Mucosa of descending colon (tissue), 3 donors: ENCODE measurements around the gene SUGP1. TPM values are rescaled to one million over a fixed set of nuclear protein-coding genes. Genes with fewer than 3 reads are reported as not detected.

Experiments used
- ATAC-seq: fragments of 200-7000 bp; cut with Tn5 transposase; one replicate; pipeline ENCODE4 v1.9.1; 2020; ENCODE audit warnings: mild to moderate bottlenecking, moderate library complexity
- DNase-seq, 3 donors: peaks; one replicate each; pipeline ENCODE4 v3.0.0-alpha.2; 2020
- H3K36me3 ChIP-seq: fragments of 200-600 bp; one replicate; pipeline ENCODE4 v1.8.0; 2021; ENCODE audit warnings: low read depth, mild to moderate bottlenecking
- H3K4me1 ChIP-seq: fragments of 200-600 bp; one replicate; pipeline ENCODE4 v1.8.0; 2021; ENCODE audit warnings: low read depth, mild to moderate bottlenecking
- H3K4me3 ChIP-seq: fragments of 200-600 bp; one replicate; pipeline ENCODE4 v1.8.0; 2021; ENCODE audit warnings: mild to moderate bottlenecking
- H3K9me3 ChIP-seq: fragments of 200-600 bp; one replicate; pipeline ENCODE4 v1.8.0; 2021; ENCODE audit warnings: mild to moderate bottlenecking
- intact Hi-C, 2 donors: fragments of 100-400 bp; cut with DNase I in 1 of 2; cut with micrococcal nuclease in 1 of 2; formaldehyde crosslinking; loops; one replicate each; pipeline versions ENCODE4 v1.11.0 to v1.11.1; 2022; cut with DNase I, micrococcal nuclease
- total RNA-seq, 3 donors: library from RNA; stranded (reverse); fragmentation: NEBNext Ultra II Directional in 2 of 3; extraction: Animal tissue kit (Norgen Biotek cat#: 25700) in 2 of 3; gene quantifications; one replicate each; pipeline versions ENCODE4 v1.2.1 to v1.2.4, GENCODE V29; 2021 to 2023
- TF ChIP-seq, protein P1 (sequence below): fragments of 200-600 bp; IDR thresholded peaks from one replicate; pipeline ENCODE4 v1.8.0; 2022; ENCODE audit warnings: antibody characterized with exemption, mild to moderate bottlenecking
- donor health status: DM: no; HTN: no; CAD: no; lungs with moderate emphysema.
- donor health status: DM: no; HTN: no; CAD: no.
- donor health status: DM: no; HTN: yes; CAD: no.

The SUGP1 gene
- total RNA-seq, 3 donors from 2014 or later = 41.0 to 46.7 (median 45.9) TPM

DNA sequence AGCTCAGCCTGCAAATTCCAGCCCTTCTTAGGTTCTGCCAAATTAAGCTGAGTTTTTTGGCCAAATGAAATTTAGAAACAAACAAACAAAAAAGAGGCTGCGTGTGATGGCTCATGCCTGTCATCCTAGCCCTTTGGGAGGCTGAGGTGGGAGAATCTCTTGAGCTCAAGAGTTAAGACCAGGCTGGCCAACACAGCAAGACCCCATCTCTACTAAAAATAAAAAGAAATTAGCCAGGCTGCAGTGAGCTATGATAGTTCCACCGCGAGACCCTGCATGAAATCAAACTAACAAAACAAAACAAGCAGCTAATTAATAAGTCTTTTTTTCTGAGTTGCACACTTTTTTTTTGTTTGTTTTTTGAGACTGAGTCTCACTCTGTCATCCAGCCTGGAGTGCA lies 90.6 kb downstream of the SUGP1 start:
- ATAC-seq = no peak
- intact Hi-C loops = no loop called here

DNA sequence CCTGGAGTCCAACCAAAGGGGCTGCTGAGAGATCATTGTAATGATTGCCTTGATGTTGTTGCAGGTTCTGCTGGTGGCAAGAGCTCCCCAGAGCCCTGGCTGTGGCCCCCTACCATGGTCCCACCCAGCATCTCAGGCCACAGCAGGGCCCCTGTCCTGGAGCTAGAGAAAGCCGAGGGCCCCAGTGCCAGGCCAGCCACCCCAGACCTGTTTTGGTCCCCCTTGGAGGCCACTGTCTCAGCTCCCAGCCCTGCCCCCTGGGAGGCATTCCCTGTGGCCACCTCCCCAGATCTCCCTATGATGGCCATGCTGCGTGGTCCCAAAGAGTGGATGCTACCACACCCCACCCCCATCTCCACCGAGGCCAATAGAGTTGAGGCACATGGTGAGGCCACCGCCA lies 93.1 kb downstream of the SUGP1 start:
- H3K9me3 ChIP-seq = no peaks in the 10 kb centered on the region
- H3K36me3 ChIP-seq = no peaks in the 10 kb centered on the region
- H3K4me1 ChIP-seq = no peaks in the 10 kb centered on the region
- no peak for DNase-seq
- no peak overlapping the region for H3K4me3 ChIP-seq
- no peak for ATAC-seq
- intact Hi-C loops = no loop called here
- TF ChIP-seq, protein P1, sequence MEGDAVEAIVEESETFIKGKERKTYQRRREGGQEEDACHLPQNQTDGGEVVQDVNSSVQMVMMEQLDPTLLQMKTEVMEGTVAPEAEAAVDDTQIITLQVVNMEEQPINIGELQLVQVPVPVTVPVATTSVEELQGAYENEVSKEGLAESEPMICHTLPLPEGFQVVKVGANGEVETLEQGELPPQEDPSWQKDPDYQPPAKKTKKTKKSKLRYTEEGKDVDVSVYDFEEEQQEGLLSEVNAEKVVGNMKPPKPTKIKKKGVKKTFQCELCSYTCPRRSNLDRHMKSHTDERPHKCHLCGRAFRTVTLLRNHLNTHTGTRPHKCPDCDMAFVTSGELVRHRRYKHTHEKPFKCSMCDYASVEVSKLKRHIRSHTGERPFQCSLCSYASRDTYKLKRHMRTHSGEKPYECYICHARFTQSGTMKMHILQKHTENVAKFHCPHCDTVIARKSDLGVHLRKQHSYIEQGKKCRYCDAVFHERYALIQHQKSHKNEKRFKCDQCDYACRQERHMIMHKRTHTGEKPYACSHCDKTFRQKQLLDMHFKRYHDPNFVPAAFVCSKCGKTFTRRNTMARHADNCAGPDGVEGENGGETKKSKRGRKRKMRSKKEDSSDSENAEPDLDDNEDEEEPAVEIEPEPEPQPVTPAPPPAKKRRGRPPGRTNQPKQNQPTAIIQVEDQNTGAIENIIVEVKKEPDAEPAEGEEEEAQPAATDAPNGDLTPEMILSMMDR = no peak

More for the DNA sequence above, 90.6 kb downstream of the SUGP1 start:
- DNase-seq = no peak
- TF ChIP-seq, protein P1 = no peak
- Histone ChIP-seq H3K9me3 (peaks cover 14% of the 10 kb centered on the region), H3K36me3 (no peaks in the 10 kb centered on the region), H3K4me1 (no peaks in the 10 kb centered on the region), H3K4me3 (no peak overlapping the region)

DNA sequence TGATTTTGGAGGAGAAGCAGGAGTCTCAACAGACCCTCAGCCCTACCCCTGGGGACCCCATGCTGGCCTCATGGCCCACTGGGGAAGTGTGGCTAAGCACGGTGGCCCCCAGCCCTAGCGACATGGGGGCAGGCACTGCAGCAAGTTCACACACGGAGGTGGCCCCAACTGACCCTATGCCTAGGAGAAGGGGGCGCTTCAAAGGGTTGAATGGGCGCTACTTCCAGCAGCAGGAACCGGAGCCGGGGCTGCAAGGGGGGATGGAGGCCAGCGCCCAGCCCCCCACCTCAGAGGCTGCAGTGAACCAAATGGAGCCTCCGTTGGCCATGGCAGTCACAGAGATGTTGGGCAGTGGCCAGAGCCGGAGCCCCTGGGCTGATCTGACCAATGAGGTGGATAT lies 93.6 kb downstream of the SUGP1 start:
- TF ChIP-seq, protein P1 = no peak
- no peak for ATAC-seq
- intact Hi-C loops = no loop called here

DNA sequence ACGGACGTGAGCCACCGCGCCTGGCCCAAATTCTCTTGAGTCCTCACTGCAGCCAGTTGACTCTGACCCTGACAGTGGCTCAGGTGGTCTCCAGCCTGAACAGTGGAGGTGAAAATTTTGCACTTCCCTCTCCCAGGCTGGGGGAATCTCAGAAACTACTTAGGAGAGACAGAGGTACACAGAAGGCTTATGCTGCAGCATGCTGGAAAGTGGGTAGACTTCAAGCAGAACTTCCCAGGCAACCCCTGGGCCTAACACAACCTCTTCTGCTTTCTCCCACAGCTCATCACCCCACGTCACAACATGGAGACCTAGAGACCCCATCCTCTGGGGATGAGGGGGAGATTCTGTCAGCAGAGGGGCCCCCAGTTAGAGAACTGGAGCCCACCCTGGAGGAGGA lies 94.1 kb downstream of the SUGP1 start:
- intact Hi-C loops = no loop called here
- Histone ChIP-seq H3K36me3 (no peaks in the 10 kb centered on the region), H3K4me3 (no peak overlapping the region), H3K4me1 (no peaks in the 10 kb centered on the region), H3K9me3 (no peaks in the 10 kb centered on the region)
- no peak for DNase-seq
- ATAC-seq = no peak
- TF ChIP-seq, protein P1 = no peak

More for the DNA sequence above, 93.6 kb downstream of the SUGP1 start:
- Histone ChIP-seq H3K4me1 (no peaks in the 10 kb centered on the region), H3K9me3 (no peaks in the 10 kb centered on the region), H3K4me3 (no peak overlapping the region), H3K36me3 (no peaks in the 10 kb centered on the region)
- DNase-seq = no peak

Other genes with a start within 250 kb of the SUGP1 start
- gene TMEM161A, start 182.0 kb downstream of the SUGP1 start, total RNA-seq = 10 to 100 TPM; 14.7 to 23.4 (median 17.6) TPM
- gene MEF2B, start 150.2 kb downstream of the SUGP1 start, total RNA-seq = 1 to 10 TPM; 1.5 to 3.0 (median 2.5) TPM
- 10 to 100 TPM; 29.1 to 41.0 (median 31.8) TPM for gene BORCS8, start 128.4 kb downstream of the SUGP1 start, total RNA-seq
- gene RFXANK, start 128.3 kb downstream of the SUGP1 start, total RNA-seq = 10 to 100 TPM; 62.3 to 71.4 (median 64.9) TPM
- gene NR2C2AP, start 117.1 kb downstream of the SUGP1 start, total RNA-seq = 10 to 100 TPM; 12.5 to 14.6 (median 13.4) TPM
- gene NCAN, start 108.6 kb downstream of the SUGP1 start, total RNA-seq = under 1 TPM in 1 of 3 donors, not detected in 2; 0.25 TPM
- 1 to 10 TPM; 4.5 to 9.6 (median 6.4) TPM for gene TM6SF2, start 47.2 kb downstream of the SUGP1 start, total RNA-seq
- 10 to 100 TPM; 49.8 to 71.1 (median 70.6) TPM for gene MAU2, start 320 bp upstream of the SUGP1 start, total RNA-seq
- gene GATAD2A, start 85.2 kb upstream of the SUGP1 start, total RNA-seq = 100 to 1,000 TPM in 2 of 3 donors, 10 to 100 TPM in 1; 89.3 to 117 (median 107) TPM
- gene TSSK6, start 195.0 kb upstream of the SUGP1 start, total RNA-seq = 1 to 10 TPM; 1.8 to 2.5 (median 2.3) TPM
- 100 to 1,000 TPM; 347 to 437 (median 348) TPM for gene NDUFA13, start 195.7 kb upstream of the SUGP1 start, total RNA-seq
- gene YJEFN3, start 208.4 kb upstream of the SUGP1 start, total RNA-seq = 10 to 100 TPM in 2 of 3 donors, 1 to 10 TPM in 1; 6.0 to 12.6 (median 10.6) TPM
- gene CILP2, start 217.8 kb upstream of the SUGP1 start, total RNA-seq = under 1 TPM in 1 of 3 donors, not detected in 2; 0.09 TPM